Coronary artery (tissue), 2 donors: ENCODE measurements around the gene SNRPA.

Experiments used
- DNase-seq: peaks from one replicate; pipeline ENCODE4 v3.0.0-alpha.2; 2017; ENCODE audit warnings: low spot score
- H3K27ac ChIP-seq, 2 donors: fragments of 200-600 bp; sonication (generic); one replicate each; pipeline ENCODE4 v1.5.1; 2016 to 2019
- H3K4me3 ChIP-seq: fragments of 200-600 bp; sonication (generic); 2 replicates; pipeline ENCODE4 v1.5.1; 2016; ENCODE audit warnings: mild to moderate bottlenecking, moderate library complexity
- CTCF ChIP-seq: fragments of 200-600 bp; sonication (generic); IDR thresholded peaks from one replicate; pipeline ENCODE4 v1.5.1; 2019; ENCODE audit warnings: antibody characterized with exemption

Gene SNRPA

GRCh38 chr19:40799558-40800338 lies 48.7 kb downstream of the SNRPA start:
- Histone ChIP-seq H3K27ac (peak overlapping the region; percentile 91 to 96), H3K4me3 (peak overlapping the region; percentile 98)
- no peak for TF ChIP-seq CTCF
- no peak for DNase-seq

GRCh38 chr19:40800339-40800996 lies 49.5 kb downstream of the SNRPA start:
- Histone ChIP-seq H3K27ac (peak overlapping the region; percentile 91 to 96), H3K4me3 (peak overlapping the region; percentile 98)
- no peak for DNase-seq
- TF ChIP-seq CTCF, result no peak

- no peak for DNase-seq
- no peak for TF ChIP-seq CTCF
- Histone ChIP-seq H3K27ac (peak overlapping the region in 1 of 2 donors; percentile 96), H3K4me3 (peak overlapping the region; percentile 98)
Measured at GRCh38 chr19:40800997-40801377, 50.0 kb downstream of the SNRPA start.

GRCh38 chr19:40801426-40802299 lies 50.7 kb downstream of the SNRPA start:
- no peak for DNase-seq
- TF ChIP-seq CTCF, result no peak
- peak overlapping the region; percentile 98 for H3K4me3 ChIP-seq
- peak overlapping the region; percentile 69 to 96 for H3K27ac ChIP-seq

- no peak for DNase-seq
- Histone ChIP-seq H3K4me3 (peak overlapping the region; percentile 67), H3K27ac (peak overlapping the region; percentile 69 to 87)
- TF ChIP-seq CTCF, result no peak
Measured at GRCh38 chr19:40802300-40803169, 51.5 kb downstream of the SNRPA start.

GRCh38 chr19:40803170-40803856 lies 52.3 kb downstream of the SNRPA start:
- H3K4me3 ChIP-seq, result peak overlapping the region; percentile 67
- no peak for TF ChIP-seq CTCF
- peak overlapping the region; percentile 69 to 87 for H3K27ac ChIP-seq
- no peak for DNase-seq
